GM12878 (cell line): ENCODE results near the gene SPTAN1. TPM values are rescaled to one million over a fixed set of nuclear protein-coding genes. Genes with fewer than 3 reads are reported as not detected.

Source experiments
- ATAC-seq: fragments of 200-7000 bp; cut with Tn5 transposase; 3 replicates; pipeline ENCODE4 v1.9.1; 2020; ENCODE audit warnings: mild to moderate bottlenecking, moderate library complexity
- BruUV-seq: library from RNA; stranded (reverse); fragments of 400-500 nt; replicated peaks from 2 replicates; lab custom pipeline; 2021; lab: Mats Ljungman, UMichigan
- CTCF ChIA-PET: fragments of 300-600 bp; sonication (Branson Sonifier 250); formaldehyde crosslinking; extraction: SDS; loops from one replicate; lab custom pipeline; 2021; ENCODE audit warnings: inconsistent platforms; lab: Yijun Ruan, JAX
- POLR2A ChIA-PET: fragments of 350-600 bp; formaldehyde crosslinking; extraction: SDS; loops from one replicate; lab custom pipeline; 2021; ENCODE audit warnings: inconsistent platforms; lab: Charles Lee
- RAD21 ChIA-PET: fragments of 300-600 bp; sonication (Branson Sonifier 250); formaldehyde crosslinking; loops from one replicate; lab custom pipeline; 2023; ENCODE audit warnings: antibody characterized with exemption; ENCODE audit not compliant: unreplicated experiment; lab: Charles Lee
- SMC1A ChIA-PET: fragments of 300-600 bp; sonication (Branson Sonifier 250); formaldehyde crosslinking; loops from one replicate; lab custom pipeline; 2023; ENCODE audit not compliant: unreplicated experiment, uncharacterized antibody; lab: Charles Lee
- DNase-seq: peaks from one replicate; pipeline ENCODE4 v3.0.0-alpha.2; 2011; ENCODE audit warnings: low read depth, low spot score
- FAIRE-seq: peaks from 3 replicates; lab custom pipeline; 2011; peaks lifted over from hg19 to GRCh38; lab: Jason Lieb, UNC
- H2AFZ ChIP-seq: 2 replicates; pipeline ENCODE4 v1.6.0; 2011; ENCODE audit warnings: low read depth, low read length, control low read depth; ENCODE audit not compliant: control insufficient read depth
- H3K27ac ChIP-seq: 2 replicates; pipeline ENCODE4 v1.5.1; 2011; ENCODE audit warnings: control low read depth; ENCODE audit not compliant: control insufficient read depth, insufficient read depth
- H3K27me3 ChIP-seq, 2 experiments: replicated peaks in 1 of 2; 2 replicates each; pipeline versions ENCODE4 v1.6.0 to v1.6.1; 2011; ENCODE audit warnings: low read length in 1 of 2; ENCODE audit not compliant: control insufficient read depth in 2 of 2, insufficient read depth in 2 of 2
- H3K36me3 ChIP-seq, 2 experiments: 2 replicates each; pipeline ENCODE4 v1.5.1; 2011; ENCODE audit warnings: low read length in 1 of 2; ENCODE audit not compliant: control insufficient read depth in 2 of 2, insufficient read depth in 2 of 2
- H3K4me1 ChIP-seq: 2 replicates; pipeline ENCODE4 v1.6.1; 2011; ENCODE audit warnings: mild to moderate bottlenecking, low read length, moderate library complexity, mixed read lengths; ENCODE audit not compliant: control insufficient read depth, insufficient read depth
- H3K4me2 ChIP-seq: 2 replicates; pipeline ENCODE4 v1.6.0; 2011; ENCODE audit warnings: control low read depth; ENCODE audit not compliant: control insufficient read depth, insufficient read depth
- H3K4me3 ChIP-seq: fragments of 200-600 bp; sonication (generic); 2 replicates; pipeline ENCODE4 v1.5.1; 2016
- H3K79me2 ChIP-seq: 2 replicates; pipeline ENCODE4 v1.6.0; 2011; ENCODE audit warnings: low read length; ENCODE audit not compliant: control insufficient read depth, insufficient read depth
- H3K9ac ChIP-seq: 2 replicates; pipeline ENCODE4 v1.8.0; 2011; ENCODE audit warnings: low read length, control low read depth, mixed read lengths; ENCODE audit not compliant: control insufficient read depth, insufficient read depth
- H3K9me3 ChIP-seq: replicated peaks from 3 replicates; pipeline ENCODE4 v1.5.1; 2011; ENCODE audit warnings: mild to moderate bottlenecking, low read length; ENCODE audit not compliant: control insufficient read depth, insufficient read depth
- H4K20me1 ChIP-seq: 2 replicates; pipeline ENCODE4 v1.6.0; 2011; ENCODE audit not compliant: control insufficient read depth, insufficient read depth
- CHD1 ChIP-seq: IDR thresholded peaks from 2 replicates; pipeline ENCODE4 v1.6.1; 2012; ENCODE audit warnings: low read depth, low read length, improper control_type of control experiment
- EED ChIP-seq: sonication (generic); IDR thresholded peaks from 2 replicates; pipeline ENCODE4 v1.6.1; 2016; ENCODE audit warnings: antibody characterized with exemption, low read depth
- ETV6 ChIP-seq, 2 experiments: fragments of 450-650 bp in 1 of 2; IDR thresholded peaks in 1 of 2; conservative IDR thresholded peaks in 1 of 2; 2 replicates each; pipeline ENCODE4 v1.6.1; 2014; ENCODE audit warnings: antibody characterized with exemption in 1 of 2, borderline replicate concordance in 1 of 2, low read depth in 1 of 2, mild to moderate bottlenecking in 1 of 2, moderate library complexity in 1 of 2
- GATAD2B ChIP-seq: fragments of 450-650 bp; conservative IDR thresholded peaks from 2 replicates; pipeline ENCODE4 v1.6.1; 2017; ENCODE audit warnings: low read depth, mild to moderate bottlenecking, moderate library complexity
- HDGF ChIP-seq: fragments of 450-650 bp; IDR thresholded peaks from 2 replicates; pipeline ENCODE4 v1.6.1; 2016; ENCODE audit warnings: antibody characterized with exemption
- IKZF1 ChIP-seq: fragments of 450-650 bp; conservative IDR thresholded peaks from 2 replicates; pipeline ENCODE4 v1.6.1; 2017; ENCODE audit warnings: antibody characterized with exemption, mild to moderate bottlenecking
- IRF4 ChIP-seq: IDR thresholded peaks from 2 replicates; pipeline ENCODE4 v1.6.1; 2011; ENCODE audit warnings: low read depth, low read length
- MYB ChIP-seq: fragments of 150-350 bp; IDR thresholded peaks from 2 replicates; pipeline ENCODE4 v1.6.1; 2014; ENCODE audit warnings: mild to moderate bottlenecking, low read depth, low read length, borderline replicate concordance
- NFYA ChIP-seq: IDR thresholded peaks from 2 replicates; pipeline ENCODE4 v1.6.1; 2011; ENCODE audit warnings: low read depth, mild to moderate bottlenecking, low read length, improper control_type of control experiment, borderline replicate concordance
- SIN3A ChIP-seq: IDR thresholded peaks from 2 replicates; pipeline ENCODE4 v1.6.1; 2012; ENCODE audit warnings: low read depth, low read length, improper control_type of control experiment
- TARDBP ChIP-seq: IDR thresholded peaks from 2 replicates; pipeline ENCODE4 v1.6.1; 2016; ENCODE audit warnings: borderline replicate concordance
- YBX1 ChIP-seq: fragments of 450-650 bp; IDR thresholded peaks from 2 replicates; pipeline ENCODE4 v1.6.1; 2016; ENCODE audit warnings: antibody characterized with exemption
- WGBS: methylation state at CpG from one replicate; pipeline ENCODE4 v1.1.6; 2016; ENCODE audit warnings: low lambda C conversion rate; ENCODE audit not compliant: insufficient replicate concordance, insufficient coverage; ENCODE audit errors: missing lambda C conversion rate; 5-methylcytosine and 5-hydroxymethylcytosine counted together
- in situ Hi-C: fragments of 300-500 bp; cut with MboI; formaldehyde crosslinking; loops from 9 replicates; pipeline ENCODE4 v1.14.3; 2018; ENCODE audit warnings: mixed read lengths
- intact Hi-C: fragments of 100-400 bp; cut with micrococcal nuclease; formaldehyde crosslinking; loops from one replicate; pipeline ENCODE4 v1.14.2; 2022; ENCODE audit not compliant: unreplicated experiment
- polyA plus RNA-seq, 11 experiments: library from polyadenylated mRNA; depleted of rRNA in 4 of 11; unstranded in 6 of 11; stranded (reverse) in 5 of 11; fragments of >200 nt; fragmentation: Nextera tagmentation in 4 of 11; fragmentation: Illumina TruSeq in 1 of 11; extraction: Ambion mirVana in 4 of 11; extraction: Trizol in 1 of 11; gene quantifications; 1 replicate in 1 of 11; 2 replicates in 10 of 11; pipeline versions ENCODE4 v1.2.1 to v1.2.3, GENCODE V29; 2011 to 2016; ENCODE audit warnings: inconsistent platforms in 2 of 11, missing spikeins in 2 of 11, low read depth in 1 of 11
- total RNA-seq, 4 experiments: library from RNA; depleted of rRNA in 3 of 4; stranded (reverse); fragments of >200 nt in 3 of 4; fragmentation: Illumina TruSeq in 1 of 4; extraction: Trizol in 1 of 4; gene quantifications; 2 replicates each; pipeline versions ENCODE4 v1.2.1 to v1.2.3, GENCODE V29; 2013 to 2021
- TF ChIP-seq, protein P1 (sequence below): fragments of 450-650 bp; IDR thresholded peaks from 2 replicates; pipeline ENCODE4 v1.6.1; 2017; ENCODE audit warnings: mild to moderate bottlenecking, moderate library complexity
- TF ChIP-seq, protein P2 (sequence below): IDR thresholded peaks from 2 replicates; pipeline ENCODE4 v1.6.1; 2012; ENCODE audit warnings: low read length, inconsistent platforms

SPTAN1 gene
- total and polyA plus RNA-seq, 10 of the 15 experiments (the other 5 are each of a cell fraction or from before 2014, with no cell fraction given), result 18.7 to 156 (median 73.6) TPM

DNA sequence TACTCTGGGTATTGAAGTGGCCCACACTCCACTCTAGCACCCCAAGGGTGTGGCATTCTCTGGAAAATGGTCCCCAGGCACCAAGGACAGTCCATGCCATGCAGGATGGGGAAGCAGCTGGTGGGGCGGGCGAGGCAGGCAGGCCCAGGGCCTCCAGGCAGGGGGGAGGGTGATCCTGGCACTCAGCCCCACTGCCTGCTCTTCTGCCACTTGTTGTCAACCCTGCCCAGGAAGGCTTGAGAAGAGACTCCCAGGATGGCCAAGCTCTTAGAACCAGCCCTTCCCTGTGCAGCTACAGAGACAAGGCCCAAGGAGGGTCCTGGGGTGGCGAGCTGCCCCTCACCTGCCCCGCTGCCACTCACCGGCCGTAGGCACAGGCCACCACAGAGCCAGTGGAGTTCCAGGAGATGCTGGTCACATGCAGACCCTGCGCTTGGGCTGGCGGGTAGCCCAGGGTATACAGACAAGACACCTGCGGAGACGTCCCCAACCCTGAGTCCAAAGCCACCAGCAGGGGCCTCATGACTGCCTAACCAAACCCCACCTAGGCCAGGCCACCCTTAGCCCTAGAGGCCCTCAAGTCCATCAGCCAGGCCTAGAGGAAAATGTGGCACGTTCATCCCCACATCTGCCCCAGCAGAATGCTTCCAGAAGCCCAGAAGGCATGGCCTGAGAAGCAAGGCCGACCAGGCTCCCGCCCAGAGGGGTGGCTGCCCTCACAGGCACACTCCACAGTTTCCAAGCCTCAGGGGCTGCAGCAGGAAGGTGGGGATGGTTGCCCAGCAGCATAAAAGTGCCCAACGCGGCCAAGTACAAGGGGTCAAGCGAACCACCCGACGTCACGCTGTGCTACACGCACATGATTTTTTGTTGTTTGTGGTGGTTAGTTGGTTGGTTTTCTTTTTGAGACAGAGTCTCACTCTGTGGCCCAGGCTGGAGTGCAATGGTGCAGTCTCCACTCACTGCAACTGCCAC lies 84.5 kb downstream of the SPTAN1 start:
- H3K4me1 ChIP-seq, result no peaks in the 10 kb centered on the region
- intact Hi-C loops, result no loop called here
- CTCF ChIA-PET, result no interaction called here
- no peaks in the 10 kb centered on the region for H3K9me3 ChIP-seq
- POLR2A ChIA-PET, result no interaction called here
- TF ChIP-seq EED (no peak), IRF4 (no peak), TARDBP (no peak), SIN3A (no peak), ETV6 (conservative IDR thresholded peaks at IDR 0.05 in 1 of 2, IDR thresholded peaks at IDR 0.05 in 1 of 2; ENCODE audit: borderline replicate concordance in 1 of 2, low read depth in 1 of 2) (no peak), HDGF (no peak), MYB (no peak), YBX1 (no peak), GATAD2B (no peak), NFYA (no peak), IKZF1 (no peak), CHD1 (no peak)
- TF ChIP-seq, protein P1, sequence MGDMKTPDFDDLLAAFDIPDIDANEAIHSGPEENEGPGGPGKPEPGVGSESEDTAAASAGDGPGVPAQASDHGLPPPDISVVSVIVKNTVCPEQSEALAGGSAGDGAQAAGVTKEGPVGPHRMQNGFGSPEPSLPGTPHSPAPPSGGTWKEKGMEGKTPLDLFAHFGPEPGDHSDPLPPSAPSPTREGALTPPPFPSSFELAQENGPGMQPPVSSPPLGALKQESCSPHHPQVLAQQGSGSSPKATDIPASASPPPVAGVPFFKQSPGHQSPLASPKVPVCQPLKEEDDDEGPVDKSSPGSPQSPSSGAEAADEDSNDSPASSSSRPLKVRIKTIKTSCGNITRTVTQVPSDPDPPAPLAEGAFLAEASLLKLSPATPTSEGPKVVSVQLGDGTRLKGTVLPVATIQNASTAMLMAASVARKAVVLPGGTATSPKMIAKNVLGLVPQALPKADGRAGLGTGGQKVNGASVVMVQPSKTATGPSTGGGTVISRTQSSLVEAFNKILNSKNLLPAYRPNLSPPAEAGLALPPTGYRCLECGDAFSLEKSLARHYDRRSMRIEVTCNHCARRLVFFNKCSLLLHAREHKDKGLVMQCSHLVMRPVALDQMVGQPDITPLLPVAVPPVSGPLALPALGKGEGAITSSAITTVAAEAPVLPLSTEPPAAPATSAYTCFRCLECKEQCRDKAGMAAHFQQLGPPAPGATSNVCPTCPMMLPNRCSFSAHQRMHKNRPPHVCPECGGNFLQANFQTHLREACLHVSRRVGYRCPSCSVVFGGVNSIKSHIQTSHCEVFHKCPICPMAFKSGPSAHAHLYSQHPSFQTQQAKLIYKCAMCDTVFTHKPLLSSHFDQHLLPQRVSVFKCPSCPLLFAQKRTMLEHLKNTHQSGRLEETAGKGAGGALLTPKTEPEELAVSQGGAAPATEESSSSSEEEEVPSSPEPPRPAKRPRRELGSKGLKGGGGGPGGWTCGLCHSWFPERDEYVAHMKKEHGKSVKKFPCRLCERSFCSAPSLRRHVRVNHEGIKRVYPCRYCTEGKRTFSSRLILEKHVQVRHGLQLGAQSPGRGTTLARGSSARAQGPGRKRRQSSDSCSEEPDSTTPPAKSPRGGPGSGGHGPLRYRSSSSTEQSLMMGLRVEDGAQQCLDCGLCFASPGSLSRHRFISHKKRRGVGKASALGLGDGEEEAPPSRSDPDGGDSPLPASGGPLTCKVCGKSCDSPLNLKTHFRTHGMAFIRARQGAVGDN, result no peak
- TF ChIP-seq, protein P2, sequence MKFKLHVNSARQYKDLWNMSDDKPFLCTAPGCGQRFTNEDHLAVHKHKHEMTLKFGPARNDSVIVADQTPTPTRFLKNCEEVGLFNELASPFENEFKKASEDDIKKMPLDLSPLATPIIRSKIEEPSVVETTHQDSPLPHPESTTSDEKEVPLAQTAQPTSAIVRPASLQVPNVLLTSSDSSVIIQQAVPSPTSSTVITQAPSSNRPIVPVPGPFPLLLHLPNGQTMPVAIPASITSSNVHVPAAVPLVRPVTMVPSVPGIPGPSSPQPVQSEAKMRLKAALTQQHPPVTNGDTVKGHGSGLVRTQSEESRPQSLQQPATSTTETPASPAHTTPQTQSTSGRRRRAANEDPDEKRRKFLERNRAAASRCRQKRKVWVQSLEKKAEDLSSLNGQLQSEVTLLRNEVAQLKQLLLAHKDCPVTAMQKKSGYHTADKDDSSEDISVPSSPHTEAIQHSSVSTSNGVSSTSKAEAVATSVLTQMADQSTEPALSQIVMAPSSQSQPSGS, result no peak
- TF ChIP-seq, all 136 proteins: peak for 0
- Histone ChIP-seq H3K79me2 (no peaks in the 10 kb centered on the region), H3K27me3 (no peaks in the 10 kb centered on the region), H3K4me2 (no peak overlapping the region), H3K9ac (no peak overlapping the region), H3K27ac (no peak overlapping the region), H4K20me1 (no peaks in the 10 kb centered on the region), H3K36me3 (peaks cover 0 to 15% of the 10 kb centered on the region in 2 experiments; a peak in 3 of 4 replicates), H2AFZ (no peak overlapping the region), H3K4me3 (no peak overlapping the region)
- SMC1A ChIA-PET, result interaction anchor here (1.2 kb wide), 1 partner anchor 25 kb away, joined by 3 read pairs; no protein-coding TSS in a partner anchor
- FAIRE-seq (no peak), DNase-seq (no peak), ATAC-seq (no peak)
- in situ Hi-C loops, result no loop called here
- 97% methylated on average over 20 of the region's 20 CpGs for WGBS
- RAD21 ChIA-PET, result no interaction called here
- BruUV-seq, result no TSS peak
